Astrocyte (in vitro differentiated cells and primary cell): Measurements from ENCODE around the gene GTF2IRD1.

Experiments
- EZH2 ChIP-seq: IDR thresholded peaks from 2 replicates; pipeline ENCODE4 v1.6.1; 2012; ENCODE audit warnings: mild to moderate bottlenecking, low read length, inconsistent platforms; ENCODE audit not compliant: insufficient read depth
- TF ChIP-seq, protein P1 (sequence below): IDR thresholded peaks from 2 replicates; pipeline ENCODE4 v1.5.1; 2011; ENCODE audit warnings: low read depth, mild to moderate bottlenecking, inconsistent platforms, low read length, moderate library complexity; ENCODE audit not compliant: insufficient read depth

DNA sequence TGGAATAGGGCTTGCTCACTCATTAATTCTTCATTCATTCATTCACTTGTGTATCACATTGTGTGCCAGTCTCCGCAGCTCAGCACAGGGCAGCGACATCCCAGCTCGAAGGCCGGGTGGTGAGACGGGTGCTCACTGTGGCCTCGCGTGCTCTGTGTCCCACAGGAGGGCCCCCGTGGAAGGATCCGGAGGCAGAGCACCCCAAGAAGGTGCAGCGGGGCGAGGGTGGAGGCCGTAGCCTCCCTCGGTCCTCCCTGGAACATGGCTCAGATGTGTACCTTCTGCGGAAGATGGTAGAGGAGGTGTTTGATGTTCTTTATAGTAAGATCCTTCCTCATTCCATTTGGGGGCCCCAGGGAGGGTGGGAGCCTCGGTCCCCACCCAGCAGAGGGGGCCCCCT lies 61.6 kb downstream of the GTF2IRD1 start:
- TF ChIP-seq, protein P1, sequence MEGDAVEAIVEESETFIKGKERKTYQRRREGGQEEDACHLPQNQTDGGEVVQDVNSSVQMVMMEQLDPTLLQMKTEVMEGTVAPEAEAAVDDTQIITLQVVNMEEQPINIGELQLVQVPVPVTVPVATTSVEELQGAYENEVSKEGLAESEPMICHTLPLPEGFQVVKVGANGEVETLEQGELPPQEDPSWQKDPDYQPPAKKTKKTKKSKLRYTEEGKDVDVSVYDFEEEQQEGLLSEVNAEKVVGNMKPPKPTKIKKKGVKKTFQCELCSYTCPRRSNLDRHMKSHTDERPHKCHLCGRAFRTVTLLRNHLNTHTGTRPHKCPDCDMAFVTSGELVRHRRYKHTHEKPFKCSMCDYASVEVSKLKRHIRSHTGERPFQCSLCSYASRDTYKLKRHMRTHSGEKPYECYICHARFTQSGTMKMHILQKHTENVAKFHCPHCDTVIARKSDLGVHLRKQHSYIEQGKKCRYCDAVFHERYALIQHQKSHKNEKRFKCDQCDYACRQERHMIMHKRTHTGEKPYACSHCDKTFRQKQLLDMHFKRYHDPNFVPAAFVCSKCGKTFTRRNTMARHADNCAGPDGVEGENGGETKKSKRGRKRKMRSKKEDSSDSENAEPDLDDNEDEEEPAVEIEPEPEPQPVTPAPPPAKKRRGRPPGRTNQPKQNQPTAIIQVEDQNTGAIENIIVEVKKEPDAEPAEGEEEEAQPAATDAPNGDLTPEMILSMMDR, result no peak
- no peak for TF ChIP-seq EZH2
